Spleen (tissue), 7 donors: ENCODE results near the gene LOX.

Experiments used
- CTCF ChIP-seq, 11 experiments: fragments of 200-600 bp in 7 of 11; fragments of 450-650 bp in 4 of 11; sonication (generic) in 4 of 11; IDR thresholded peaks in 8 of 11; conservative IDR thresholded peaks in 3 of 11; 1 replicate in 7 of 11; 2 replicates in 4 of 11; pipeline versions ENCODE4 v1.4.0 to v1.8.0; 2016 to 2021; ENCODE audit warnings: antibody characterized with exemption in 11 of 11, inconsistent platforms in 4 of 11, mild to moderate bottlenecking in 1 of 11
- POLR2A ChIP-seq, 3 donors: fragments of 450-650 bp; IDR thresholded peaks; one replicate each; pipeline ENCODE4 v1.5.1; 2017; ENCODE audit warnings: antibody characterized with exemption in 3 of 3, mild to moderate bottlenecking in 1 of 3
- donor health status: DM: no; HTN: no; CAD: no; lungs with moderate emphysema.
- donor health status: DM: no; HTN: no; CAD: no.
- donor health status: DM: no; HTN: no; CAD: no.

GRCh38 chr5:122054266-122054665, 23.8 kb downstream of the LOX start:
- TF ChIP-seq POLR2A (IDR thresholded peaks at IDR 0.05) = no peak
- no peak for TF ChIP-seq CTCF (IDR thresholded peaks at IDR 0.05 in 8 of 11, conservative IDR thresholded peaks at IDR 0.05 in 3 of 11)
